Kasumi-1 (cell line): ENCODE data around the gene MMP2.
A peak's percentile ranks its signal among the peaks of the same experiment; 100 is the strongest.

Source experiments
- DNase-seq, 2 experiments: peaks; one replicate each; lab custom pipeline; 2025; lab: John Stamatoyannopoulos, UW

The MMP2 gene

DNA sequence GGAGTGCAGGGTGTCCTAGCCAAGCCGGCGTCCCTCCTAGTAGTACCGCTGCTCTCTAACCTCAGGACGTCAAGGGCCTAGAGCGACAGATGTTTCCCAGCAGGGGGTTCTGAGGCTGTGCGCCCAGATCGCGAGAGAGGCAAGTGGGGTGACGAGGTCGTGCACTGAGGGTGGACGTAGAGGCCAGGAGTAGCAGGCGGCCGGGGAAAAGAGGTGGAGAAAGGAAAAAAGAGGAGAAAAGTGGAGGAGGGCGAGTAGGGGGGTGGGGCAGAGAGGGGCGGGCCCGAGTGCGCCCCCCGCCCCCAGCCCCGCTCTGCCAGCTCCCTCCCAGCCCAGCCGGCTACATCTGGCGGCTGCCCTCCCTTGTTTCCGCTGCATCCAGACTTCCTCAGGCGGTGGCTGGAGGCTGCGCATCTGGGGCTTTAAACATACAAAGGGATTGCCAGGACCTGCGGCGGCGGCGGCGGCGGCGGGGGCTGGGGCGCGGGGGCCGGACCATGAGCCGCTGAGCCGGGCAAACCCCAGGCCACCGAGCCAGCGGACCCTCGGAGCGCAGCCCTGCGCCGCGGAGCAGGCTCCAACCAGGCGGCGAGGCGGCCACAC, at the start of gene MMP2:
Gene MMP2 (plus strand): TSS at position 372 of the 603 bp plus-strand sequence. CDS start 282 bp downstream, outside the sequence.
- peak; percentile 14 to 46 for DNase-seq

- no peak for DNase-seq
Measured at GRCh38 chr16:55433030-55433429, 46.0 kb upstream of the MMP2 start.

GRCh38 chr16:55433535-55433934, 45.5 kb upstream of the MMP2 start:
- no peak for DNase-seq

DNA sequence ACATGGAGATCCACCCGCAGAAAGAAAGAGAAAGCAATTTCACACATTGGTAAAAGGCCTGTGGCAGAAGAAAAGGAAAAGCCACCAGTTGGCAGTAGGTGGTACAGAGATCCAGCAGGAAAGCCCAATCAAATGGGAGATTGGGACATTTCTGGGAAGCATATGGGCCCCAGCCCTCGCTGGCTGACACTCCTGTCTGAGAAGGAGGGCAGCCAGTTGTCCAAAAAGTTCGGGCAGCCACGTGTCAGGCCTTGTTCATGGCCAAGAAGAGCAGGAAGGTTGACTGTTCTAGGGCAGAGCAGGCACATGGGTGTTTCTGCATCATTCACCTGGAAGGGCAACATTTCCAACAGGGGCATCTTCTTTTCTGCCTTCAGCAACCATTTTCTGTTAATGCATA, 45.0 kb upstream of the MMP2 start:
- DNase-seq = no peak

DNA sequence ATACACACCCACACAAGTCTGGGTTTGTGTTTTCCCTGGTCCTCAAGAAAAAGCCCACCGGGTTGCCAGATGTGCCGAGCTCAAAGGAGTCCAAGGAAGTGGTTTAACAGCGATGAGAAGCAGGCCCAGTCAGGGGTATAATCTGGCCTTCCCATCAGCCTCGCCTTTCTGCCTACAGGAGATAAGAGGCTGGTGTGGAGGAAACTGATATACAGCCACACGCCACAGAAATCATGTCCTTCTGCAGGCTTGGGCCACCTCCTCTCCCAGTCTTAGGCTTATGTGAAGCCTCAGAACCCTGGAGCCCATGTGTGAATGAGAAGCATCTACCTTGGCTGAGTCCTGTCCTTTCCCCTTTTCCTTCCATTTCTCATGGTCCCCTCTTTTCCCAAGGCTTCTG, 43.6 kb upstream of the MMP2 start:
- no peak for DNase-seq

DNA sequence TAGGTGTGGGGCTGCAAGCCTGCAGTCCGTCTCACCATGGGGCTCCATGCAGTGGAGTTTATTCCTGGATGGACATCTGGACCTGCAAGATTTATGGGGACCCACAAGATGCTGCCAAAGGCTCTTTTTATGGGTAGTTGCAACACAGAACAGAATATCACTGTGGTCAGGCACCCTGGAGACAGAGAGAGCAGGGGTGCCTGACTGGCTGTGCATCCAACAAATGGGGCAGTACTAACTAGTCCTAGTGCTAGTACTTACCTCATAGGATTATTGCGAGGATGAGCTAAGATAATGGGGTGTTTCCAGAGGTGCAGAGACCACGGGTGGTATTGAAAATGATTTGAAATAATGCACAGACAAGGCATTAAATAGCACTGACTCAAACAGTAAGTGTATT, 42.4 kb upstream of the MMP2 start:
- DNase-seq = no peak

DNA sequence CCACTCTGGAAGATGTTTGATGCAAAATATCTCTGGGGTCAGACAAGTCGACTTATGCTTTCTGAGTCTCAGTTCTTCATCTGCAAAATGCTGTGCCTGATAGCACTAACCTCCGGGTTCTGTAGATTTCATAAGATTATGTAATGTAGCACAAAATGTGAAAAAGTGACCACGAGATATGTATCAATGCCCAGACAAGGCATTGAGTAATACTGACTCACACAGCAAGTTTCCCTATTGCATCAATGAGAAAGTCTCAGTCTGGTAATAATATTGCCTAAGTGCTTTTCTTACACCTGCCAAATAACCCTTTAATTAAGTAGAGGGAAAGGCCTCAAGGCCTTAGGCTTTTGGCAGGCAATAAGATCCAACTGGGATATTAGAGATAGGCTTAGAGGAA, 41.4 kb upstream of the MMP2 start:
- peak; percentile 14 to 32 for DNase-seq

DNA sequence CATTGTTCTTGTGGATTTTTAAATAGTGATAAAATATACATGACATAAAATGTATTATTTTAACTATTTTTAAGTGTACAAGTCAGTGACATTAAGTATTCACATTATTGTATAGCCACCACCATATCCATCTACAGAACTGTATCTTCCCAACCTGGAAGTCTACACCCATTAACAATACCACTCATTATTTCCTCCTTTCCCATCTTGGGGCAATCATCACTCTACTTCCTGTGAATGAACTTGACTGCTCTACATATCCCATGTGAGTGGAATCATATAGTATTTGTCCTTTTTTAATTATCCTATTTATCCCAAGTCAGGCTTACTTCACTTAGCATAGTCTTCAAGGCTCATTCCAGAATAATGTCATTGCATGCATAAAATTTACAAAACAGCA, 40.7 kb upstream of the MMP2 start:
- DNase-seq = no peak

DNA sequence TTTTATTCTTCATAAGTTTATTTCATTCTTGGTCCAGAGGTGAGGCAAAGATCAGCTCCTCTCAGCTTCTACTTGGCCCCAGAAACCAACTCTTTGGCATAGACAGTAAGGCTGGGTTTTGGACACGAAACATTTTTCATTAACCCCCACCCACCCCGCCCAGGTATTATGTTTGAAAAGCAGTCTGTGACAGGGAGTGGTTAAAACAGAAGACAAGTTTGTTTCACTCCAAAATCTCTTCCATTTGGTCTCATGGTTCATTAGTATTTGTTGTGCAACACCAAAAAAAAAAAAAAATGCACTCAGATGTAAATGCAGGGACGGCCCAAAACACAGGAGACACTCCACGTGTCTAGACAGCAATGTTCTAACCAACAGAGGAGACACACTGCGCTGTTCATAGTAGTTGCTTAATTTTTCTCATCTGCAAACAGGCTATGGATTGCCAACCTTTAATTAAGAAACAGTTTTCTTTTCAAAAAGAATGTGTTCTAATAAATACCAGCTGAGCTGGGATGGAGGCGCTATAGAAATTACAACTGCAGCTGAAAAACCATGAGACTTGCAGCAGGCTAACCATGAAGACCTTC, 39.8 kb upstream of the MMP2 start:
- DNase-seq = no peak

- no peak for DNase-seq
Measured at GRCh38 chr16:55443434-55444346, 35.3 kb upstream of the MMP2 start.

- peak; percentile 36 to 40 for DNase-seq
Measured at GRCh38 chr16:55444754-55445485, 34.1 kb upstream of the MMP2 start.

GRCh38 chr16:55447231-55447630, 31.8 kb upstream of the MMP2 start:
- DNase-seq = no peak

DNA sequence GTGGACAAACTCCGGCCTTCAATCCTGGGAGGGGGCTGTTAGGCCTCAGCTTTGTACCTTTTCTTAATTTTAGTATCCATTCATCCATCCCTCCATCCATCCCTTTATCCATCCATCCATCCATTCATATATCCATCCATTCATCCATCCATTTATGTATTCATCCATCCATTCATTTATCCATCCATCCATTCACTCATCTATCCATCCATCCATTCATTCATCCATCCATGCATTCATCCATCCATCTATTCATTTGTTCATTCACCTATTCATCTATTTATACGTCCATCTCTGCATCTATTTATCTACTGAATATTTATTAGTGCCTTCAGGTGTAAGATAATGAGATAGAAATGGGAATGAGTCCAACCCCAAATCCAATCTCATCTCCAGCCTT, 26.0 kb upstream of the MMP2 start:
- DNase-seq = no peak

- no peak for DNase-seq
Measured at GRCh38 chr16:55453909-55454308, 25.1 kb upstream of the MMP2 start.

DNA sequence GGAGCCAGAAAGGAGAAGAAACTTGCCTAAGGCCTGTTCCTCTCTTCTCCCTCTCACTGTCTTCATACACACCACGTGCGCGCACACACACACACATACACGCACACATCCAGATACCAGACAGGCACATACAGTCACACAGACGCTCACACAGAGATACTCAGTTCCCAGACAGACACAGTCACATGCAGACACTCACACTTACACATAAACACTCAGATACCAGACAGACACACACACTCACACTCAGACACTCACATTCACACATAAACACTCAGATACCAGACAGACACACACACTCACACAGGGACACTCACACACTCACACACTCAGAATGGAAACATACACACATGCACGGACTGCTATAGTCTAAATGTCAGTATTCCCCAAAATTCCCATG, 24.1 kb upstream of the MMP2 start:
- no peak for DNase-seq

- no peak for DNase-seq
Measured at GRCh38 chr16:55462241-55462640, 16.8 kb upstream of the MMP2 start.

DNA sequence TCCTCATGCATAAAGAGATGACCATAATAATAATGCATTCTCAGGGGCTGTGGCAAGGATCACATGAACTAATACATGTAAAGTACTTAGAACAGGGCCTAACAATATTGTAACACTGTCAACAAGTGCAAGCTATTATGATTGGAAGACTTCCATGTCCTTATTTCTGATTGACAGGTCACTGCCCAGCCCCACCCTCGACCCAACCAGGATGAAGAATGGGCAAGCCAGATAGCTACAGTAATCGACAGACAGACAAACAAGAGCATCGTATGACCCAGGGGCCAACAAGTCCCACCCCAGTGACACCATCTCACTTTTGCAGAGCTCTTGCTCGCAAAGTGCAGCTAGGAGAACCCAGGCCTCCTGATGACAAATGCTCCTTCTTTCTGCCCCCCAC, 14.6 kb upstream of the MMP2 start:
- DNase-seq = no peak

DNA sequence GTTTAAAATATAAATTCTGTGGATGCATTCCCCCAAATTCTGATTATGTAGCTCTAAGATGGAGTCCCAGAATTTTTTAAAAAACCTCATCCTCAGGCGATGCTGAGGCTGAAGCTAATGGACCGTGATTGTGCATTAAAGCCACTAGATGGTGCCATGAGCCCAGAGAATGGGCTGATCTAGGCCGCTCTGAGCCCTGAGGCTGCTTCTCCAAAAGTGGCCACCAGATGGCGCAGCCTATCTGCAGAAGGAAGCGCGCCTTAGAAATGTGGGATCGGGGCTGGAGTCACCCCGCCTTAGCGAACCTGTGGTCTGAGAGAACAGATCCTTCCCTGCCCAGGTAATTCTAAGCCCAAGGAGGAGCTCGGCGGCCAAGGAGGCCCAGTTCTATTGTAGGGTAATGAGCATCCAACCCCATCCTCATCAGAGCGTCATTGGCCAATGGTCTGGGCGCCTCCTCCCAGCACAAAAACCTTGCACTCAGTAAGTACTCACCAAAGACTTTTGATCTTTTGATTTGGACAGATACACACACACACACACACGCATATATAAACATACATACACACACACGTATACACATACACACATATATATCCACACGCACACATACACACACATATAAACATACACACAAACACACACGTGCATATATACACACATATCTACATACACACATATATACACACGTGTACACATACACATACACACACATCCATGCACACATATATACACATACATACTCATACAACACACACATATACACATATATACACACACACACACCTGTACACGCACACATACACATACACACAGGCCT, 13.7 kb upstream of the MMP2 start:
- peak; percentile 83 for DNase-seq

DNA sequence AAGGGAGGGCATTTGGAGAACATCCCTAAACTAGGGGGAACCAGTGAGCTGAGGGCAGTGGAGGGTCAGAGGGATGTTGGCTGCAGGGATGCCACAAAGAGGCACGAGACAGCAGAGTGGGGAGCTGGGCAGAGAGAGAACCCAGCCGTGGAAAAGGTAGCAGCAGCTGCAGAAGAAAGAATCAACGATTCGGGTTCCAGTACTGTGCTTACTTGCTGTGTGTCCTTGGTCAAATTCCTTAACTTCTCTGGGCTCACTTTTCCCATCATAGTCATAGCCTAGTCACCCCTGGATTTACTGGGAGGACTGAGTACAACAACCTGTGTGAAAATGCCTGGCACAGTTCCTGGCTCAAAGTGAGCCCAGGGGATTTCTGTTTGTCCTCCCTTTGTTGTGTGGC, 12.8 kb upstream of the MMP2 start:
- no peak for DNase-seq

GRCh38 chr16:55467898-55468297, 11.1 kb upstream of the MMP2 start:
- no peak for DNase-seq

- DNase-seq = no peak
Measured at GRCh38 chr16:55468352-55468990, 10.5 kb upstream of the MMP2 start.
